ENCODE results near the gene TMCC2.

Gene TMCC2

GRCh38 chr1:205270271-205270670, 42.5 kb downstream of the TMCC2 start:
- no peak for TF ChIP-seq TAF1 (IDR thresholded peaks at IDR 0.05; ENCODE audit: borderline replicate concordance, insufficient read depth, low read length)
- TF ChIP-seq POLR2AphosphoS5 (IDR thresholded peaks at IDR 0.05; ENCODE audit: low read depth, low read length), result no peak
- no peak for TF ChIP-seq SIN3A (IDR thresholded peaks at IDR 0.05; ENCODE audit: borderline replicate concordance, insufficient read depth, low read length)
- no peak for TF ChIP-seq REST (IDR thresholded peaks at IDR 0.05; ENCODE audit: insufficient read depth in 1 of 2, low read depth in 2 of 2, low read length in 2 of 2)
- TF ChIP-seq FOXP2 (optimal IDR thresholded peaks at IDR 0.05; ENCODE audit: borderline replicate concordance, extremely low read depth, extremely low read length, insufficient read depth), result no peak

DNA sequence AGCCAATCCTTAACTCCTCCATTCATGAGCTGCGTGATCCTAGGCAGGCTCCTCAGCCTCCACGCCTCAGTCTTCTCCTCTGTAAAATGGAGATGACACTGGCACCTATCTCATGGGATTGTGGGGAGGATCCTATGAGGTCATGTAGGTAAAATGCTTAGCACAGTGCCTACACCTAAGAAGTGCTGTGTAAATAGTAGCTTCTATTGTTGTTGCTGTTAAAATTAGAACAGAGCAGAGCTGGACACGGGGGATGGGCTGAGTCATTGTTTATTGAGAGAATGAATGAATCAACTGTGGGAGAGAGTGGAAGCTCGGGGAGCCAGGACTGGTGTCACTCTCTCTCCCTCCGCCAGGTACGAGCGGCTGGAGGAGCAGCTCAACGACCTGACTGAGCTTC, 43.0 kb downstream of the TMCC2 start:
- TF ChIP-seq POLR2AphosphoS5 (IDR thresholded peaks at IDR 0.05; ENCODE audit: low read depth, low read length) (no peak), FOXP2 (optimal IDR thresholded peaks at IDR 0.05; ENCODE audit: borderline replicate concordance, extremely low read depth, extremely low read length, insufficient read depth) (no peak), SIN3A (IDR thresholded peaks at IDR 0.05; ENCODE audit: borderline replicate concordance, insufficient read depth, low read length) (no peak), TAF1 (IDR thresholded peaks at IDR 0.05; ENCODE audit: borderline replicate concordance, insufficient read depth, low read length) (no peak), REST (IDR thresholded peaks at IDR 0.05; ENCODE audit: insufficient read depth in 1 of 2, low read depth in 2 of 2, low read length in 2 of 2) (no peak)

GRCh38 chr1:205271277-205271676, 43.5 kb downstream of the TMCC2 start:
- no peak for TF ChIP-seq FOXP2 (optimal IDR thresholded peaks at IDR 0.05; ENCODE audit: borderline replicate concordance, extremely low read depth, extremely low read length, insufficient read depth)
- no peak for TF ChIP-seq SIN3A (IDR thresholded peaks at IDR 0.05; ENCODE audit: borderline replicate concordance, insufficient read depth, low read length)
- TF ChIP-seq REST (IDR thresholded peaks at IDR 0.05; ENCODE audit: insufficient read depth in 1 of 2, low read depth in 2 of 2, low read length in 2 of 2), result no peak
- no peak for TF ChIP-seq TAF1 (IDR thresholded peaks at IDR 0.05; ENCODE audit: borderline replicate concordance, insufficient read depth, low read length)
- no peak for TF ChIP-seq POLR2AphosphoS5 (IDR thresholded peaks at IDR 0.05; ENCODE audit: low read depth, low read length)

DNA sequence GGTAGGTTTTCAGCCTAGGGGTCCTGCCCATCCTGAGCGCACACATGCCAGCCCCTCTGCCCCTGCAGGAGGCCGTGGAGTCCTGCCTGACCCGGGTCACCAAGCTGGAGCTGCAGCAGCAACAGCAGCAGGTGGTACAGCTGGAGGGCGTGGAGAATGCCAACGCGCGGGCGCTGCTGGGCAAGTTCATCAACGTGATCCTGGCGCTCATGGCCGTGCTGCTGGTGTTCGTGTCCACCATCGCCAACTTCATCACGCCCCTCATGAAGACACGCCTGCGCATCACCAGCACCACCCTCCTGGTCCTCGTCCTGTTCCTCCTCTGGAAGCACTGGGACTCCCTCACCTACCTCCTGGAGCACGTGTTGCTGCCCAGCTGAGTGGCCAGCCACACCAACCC, 44.0 kb downstream of the TMCC2 start:
- TF ChIP-seq SIN3A (IDR thresholded peaks at IDR 0.05; ENCODE audit: borderline replicate concordance, insufficient read depth, low read length) (no peak), REST (IDR thresholded peaks at IDR 0.05; ENCODE audit: insufficient read depth in 1 of 2, low read depth in 2 of 2, low read length in 2 of 2) (no peak), POLR2AphosphoS5 (IDR thresholded peaks at IDR 0.05; ENCODE audit: low read depth, low read length) (no peak), TAF1 (IDR thresholded peaks at IDR 0.05; ENCODE audit: borderline replicate concordance, insufficient read depth, low read length) (no peak), FOXP2 (optimal IDR thresholded peaks at IDR 0.05; ENCODE audit: borderline replicate concordance, extremely low read depth, extremely low read length, insufficient read depth) (no peak)

GRCh38 chr1:205272536-205272935, 44.8 kb downstream of the TMCC2 start:
- no peak for TF ChIP-seq POLR2AphosphoS5 (IDR thresholded peaks at IDR 0.05; ENCODE audit: low read depth, low read length)
- TF ChIP-seq SIN3A (IDR thresholded peaks at IDR 0.05; ENCODE audit: borderline replicate concordance, insufficient read depth, low read length), result no peak
- no peak for TF ChIP-seq FOXP2 (optimal IDR thresholded peaks at IDR 0.05; ENCODE audit: borderline replicate concordance, extremely low read depth, extremely low read length, insufficient read depth)
- no peak for TF ChIP-seq REST (IDR thresholded peaks at IDR 0.05; ENCODE audit: insufficient read depth in 1 of 2, low read depth in 2 of 2, low read length in 2 of 2)
- no peak for TF ChIP-seq TAF1 (IDR thresholded peaks at IDR 0.05; ENCODE audit: borderline replicate concordance, insufficient read depth, low read length)
